ENCODE measurements around the gene PLEKHJ1.
"Not testable (repeated sequence)": the region's sequence is repeated elsewhere in the genome, so short reads cannot be mapped to it uniquely, and the experiment has no call there.

PLEKHJ1 gene

GRCh38 chr19:2217591-2217990, 18.5 kb downstream of the PLEKHJ1 start:
- DNase-seq: no peak

GRCh38 chr19:2216361-2217225, 19.5 kb downstream of the PLEKHJ1 start:
- DNase-seq: no peak

- DNase-seq: peak; percentile 32
These were observed 20.8 kb downstream of the PLEKHJ1 start for GRCh38 chr19:2215281-2215751.

- DNase-seq: no peak
These were observed 21.9 kb downstream of the PLEKHJ1 start for GRCh38 chr19:2214251-2214650.

- DNase-seq: no peak
These were observed 22.3 kb downstream of the PLEKHJ1 start for GRCh38 chr19:2213799-2214198.

GRCh38 chr19:2212861-2213711, 23.0 kb downstream of the PLEKHJ1 start:
- no peak for DNase-seq

GRCh38 chr19:2210987-2211740, 25.0 kb downstream of the PLEKHJ1 start:
- no peak for DNase-seq

GRCh38 chr19:2210206-2210605, 25.9 kb downstream of the PLEKHJ1 start:
- DNase-seq: no peak

- DNase-seq: no peak
These were observed 26.7 kb downstream of the PLEKHJ1 start for GRCh38 chr19:2209408-2209807.

- DNase-seq: no peak
These were observed 27.2 kb downstream of the PLEKHJ1 start for GRCh38 chr19:2208975-2209374.

GRCh38 chr19:2207991-2208860, 27.9 kb downstream of the PLEKHJ1 start:
- DNase-seq: no peak

- DNase-seq: no peak
These were observed 29.1 kb downstream of the PLEKHJ1 start for GRCh38 chr19:2207008-2207407.

- DNase-seq: no peak
These were observed 33.8 kb downstream of the PLEKHJ1 start for GRCh38 chr19:2202366-2202765.

GRCh38 chr19:2201473-2202148, 34.5 kb downstream of the PLEKHJ1 start:
- no peak for DNase-seq

- DNase-seq: not testable (repeated sequence)
These were observed 35.4 kb downstream of the PLEKHJ1 start for GRCh38 chr19:2200624-2201294.

GRCh38 chr19:2199861-2200623, 36.1 kb downstream of the PLEKHJ1 start:
- no peak for DNase-seq

- no peak for DNase-seq
These were observed 36.9 kb downstream of the PLEKHJ1 start for GRCh38 chr19:2199215-2199614.

- no peak for DNase-seq
These were observed 37.8 kb downstream of the PLEKHJ1 start for GRCh38 chr19:2198317-2198716.

GRCh38 chr19:2197270-2197669, 38.9 kb downstream of the PLEKHJ1 start:
- DNase-seq: no peak

- DNase-seq: no peak
These were observed 40.2 kb downstream of the PLEKHJ1 start for GRCh38 chr19:2195914-2196313.

Measured in activated CD4-positive, alpha-beta T cell treated with anti-CD3 and anti-CD28 coated beads, Interleukin-2, amount 50 U/mL, for 16 hours (primary cell).